H1 (cell line): ENCODE measurements around the gene OSBPL3. TPM values are rescaled to one million over a fixed set of nuclear protein-coding genes. Genes with fewer than 3 reads are reported as not detected.

Experiments
- RAD21 ChIP-seq, 2 experiments: IDR thresholded peaks in 1 of 2; conservative IDR thresholded peaks in 1 of 2; 2 replicates each; pipeline ENCODE4 v1.6.1; 2011; ENCODE audit warnings: low read depth in 2 of 2, low read length in 2 of 2, improper control_type of control experiment in 1 of 2, inconsistent platforms in 1 of 2, mild to moderate bottlenecking in 1 of 2, moderate library complexity in 1 of 2
- TEAD4 ChIP-seq: IDR thresholded peaks from 2 replicates; pipeline ENCODE4 v1.6.1; 2012; ENCODE audit warnings: low read depth, low read length, inconsistent platforms, mixed read lengths
- polyA plus RNA-seq, 7 experiments: library from polyadenylated mRNA; depleted of rRNA in 3 of 7; stranded (reverse) in 5 of 7; unstranded in 2 of 7; fragments of >200 nt in 5 of 7; fragments of 200-250 nt in 2 of 7; gene quantifications; 1 replicate in 5 of 7; 2 replicates in 1 of 7; 4 replicates in 1 of 7; pipeline versions ENCODE4 v1.2.1 to v1.2.3, GENCODE V29; 2011 to 2013; ENCODE audit warnings: missing spikeins in 2 of 7, mixed read lengths in 2 of 7
- total RNA-seq: library from RNA; stranded (reverse); fragmentation: NEBNext Ultra II Directional; extraction: Animal tissue kit (Norgen Biotek cat#: 25700); gene quantifications from 2 replicates; pipeline ENCODE4 v1.2.1, GENCODE V29; 2021

Gene OSBPL3
- total and polyA plus RNA-seq, 2 of the 8 experiments (the other 6 are each of a cell fraction or from before 2014, with no cell fraction given) = 2.8 to 13.9 TPM

DNA sequence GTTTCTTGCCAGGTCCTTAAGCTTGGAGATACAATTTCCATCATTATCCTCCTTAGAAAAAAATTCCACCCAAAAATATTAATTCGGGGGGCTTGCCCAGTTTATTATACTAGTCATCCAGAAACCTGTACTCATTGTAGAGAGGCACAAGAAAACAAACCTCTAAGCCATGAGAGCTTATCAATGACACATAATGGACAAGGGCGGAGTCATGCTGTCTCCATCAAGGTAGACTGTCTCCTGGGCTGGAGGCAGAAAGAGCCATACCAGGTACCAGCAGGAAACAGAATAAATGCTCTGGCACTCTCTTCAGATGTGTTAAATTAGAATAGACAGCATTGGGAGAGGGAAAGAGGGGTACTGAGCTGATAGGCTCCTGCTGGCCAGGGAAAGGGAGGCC lies 153.0 kb downstream of the OSBPL3 start (continued):
- TF ChIP-seq TEAD4 (no peak), RAD21 (IDR thresholded peaks at IDR 0.05 in 1 of 2, conservative IDR thresholded peaks at IDR 0.05 in 1 of 2; ENCODE audit: low read depth in 2 of 2, low read length in 2 of 2) (no peak)
